Activated CD8-positive, alpha-beta T cell treated with anti-CD3 and anti-CD28 coated beads, Interleukin-2, amount 10 ng/mL, durations not matched to agents 7 days and 5 days (primary cell): Measurements from ENCODE around the gene ASTN2. TPM values are rescaled to one million over a fixed set of nuclear protein-coding genes. Genes with fewer than 3 reads are reported as not detected.

Experiments
- ATAC-seq: fragments of 150-1000 bp; cut with Tn5 transposase; one replicate; pipeline ENCODE4 v1.10.0; 2021; ENCODE audit warnings: moderate library complexity
- CTCF ChIA-PET: fragments of 350-600 bp; sonication (Branson Sonifier 250); formaldehyde crosslinking; loops from one replicate; lab custom pipeline; 2021; ENCODE audit warnings: antibody characterized with exemption; lab: Charles Lee
- POLR2A ChIA-PET: fragments of 350-600 bp; sonication (Branson Sonifier 250); formaldehyde crosslinking; loops from one replicate; lab custom pipeline; 2021; ENCODE audit warnings: antibody characterized with exemption; lab: Charles Lee
- DNase-seq: peaks from one replicate; pipeline ENCODE4 v3.0.0-alpha.2; 2020
- H3K27ac Mint-ChIP-seq: one replicate; pipeline ENCODE4 v1.8.0; 2021; ENCODE audit warnings: mild to moderate bottlenecking, mixed read lengths
- H3K27me3 Mint-ChIP-seq: one replicate; pipeline ENCODE4 v1.8.0; 2021; ENCODE audit warnings: low read depth, mixed read lengths
- H3K36me3 Mint-ChIP-seq: one replicate; pipeline ENCODE4 v1.8.0; 2021; ENCODE audit warnings: low read depth, mixed read lengths
- H3K4me1 Mint-ChIP-seq: one replicate; pipeline ENCODE4 v1.8.0; 2021; ENCODE audit warnings: low read depth, mixed read lengths
- H3K4me3 Mint-ChIP-seq: one replicate; pipeline ENCODE4 v1.8.0; 2021; ENCODE audit warnings: mild to moderate bottlenecking, mixed read lengths
- H3K9me3 Mint-ChIP-seq: one replicate; pipeline ENCODE4 v1.8.0; 2022; ENCODE audit warnings: mixed read lengths; ENCODE audit not compliant: insufficient read depth
- total RNA-seq, 2 experiments: library from RNA; stranded (reverse); gene quantifications; one replicate each; pipeline ENCODE4 v1.2.3, GENCODE V29; 2021

The ASTN2 gene
- total RNA-seq, 2 experiments from 2014 or later = 4.7 to 4.9 TPM

- no peaks in the 10 kb centered on the region for H3K9me3 Mint-ChIP-seq
- DNase-seq (no peak), ATAC-seq (no peak)
- H3K36me3 Mint-ChIP-seq = no peaks in the 10 kb centered on the region
- no peaks in the 10 kb centered on the region for H3K27me3 Mint-ChIP-seq
- no peaks in the 10 kb centered on the region for H3K4me1 Mint-ChIP-seq
- no peak overlapping the region for H3K4me3 Mint-ChIP-seq
- no peak overlapping the region for H3K27ac Mint-ChIP-seq
- POLR2A ChIA-PET = no interaction called here
- CTCF ChIA-PET = no interaction called here
These were observed 29.6 kb upstream of the ASTN2 start for GRCh38 chr9:117444501-117444900.

GRCh38 chr9:117437283-117437682, 22.4 kb upstream of the ASTN2 start:
- POLR2A ChIA-PET = no interaction called here
- no peaks in the 10 kb centered on the region for H3K36me3 Mint-ChIP-seq
- no peak for DNase-seq
- CTCF ChIA-PET = no interaction called here
- H3K27ac Mint-ChIP-seq = no peak overlapping the region
- no peak for ATAC-seq
- no peaks in the 10 kb centered on the region for H3K4me1 Mint-ChIP-seq
- H3K27me3 Mint-ChIP-seq = no peaks in the 10 kb centered on the region
- no peaks in the 10 kb centered on the region for H3K9me3 Mint-ChIP-seq
- H3K4me3 Mint-ChIP-seq = no peak overlapping the region

- H3K27ac Mint-ChIP-seq = no peak overlapping the region
- H3K9me3 Mint-ChIP-seq = no peaks in the 10 kb centered on the region
- DNase-seq (no peak), ATAC-seq (no peak)
- H3K27me3 Mint-ChIP-seq = no peaks in the 10 kb centered on the region
- H3K4me3 Mint-ChIP-seq = no peak overlapping the region
- ChIA-PET POLR2A (interaction anchor here (0.6 kb wide), 1 partner anchor 76 kb away, joined by 3 read pairs; no protein-coding TSS in a partner anchor), CTCF (no interaction called here)
- H3K4me1 Mint-ChIP-seq = no peaks in the 10 kb centered on the region
- no peaks in the 10 kb centered on the region for H3K36me3 Mint-ChIP-seq
These were observed 20.9 kb upstream of the ASTN2 start for GRCh38 chr9:117435630-117436261.

- Mint-ChIP-seq H3K36me3 (no peaks in the 10 kb centered on the region), H3K9me3 (no peaks in the 10 kb centered on the region), H3K27ac (no peak overlapping the region), H3K4me1 (no peaks in the 10 kb centered on the region), H3K4me3 (no peak overlapping the region), H3K27me3 (no peaks in the 10 kb centered on the region)
- ATAC-seq (no peak), DNase-seq (no peak)
- ChIA-PET CTCF (interaction anchor here (0.6 kb wide), 1 partner anchor 13 kb away, joined by 3 read pairs; no protein-coding TSS in a partner anchor), POLR2A (no interaction called here)
These were observed 19.7 kb upstream of the ASTN2 start for GRCh38 chr9:117434566-117434965.

- DNase-seq = no peak
- H3K36me3 Mint-ChIP-seq = no peaks in the 10 kb centered on the region
- H3K27ac Mint-ChIP-seq = no peak overlapping the region
- no peaks in the 10 kb centered on the region for H3K27me3 Mint-ChIP-seq
- no peak overlapping the region for H3K4me3 Mint-ChIP-seq
- POLR2A ChIA-PET = no interaction called here
- ATAC-seq = no peak
- CTCF ChIA-PET = no interaction called here
- no peaks in the 10 kb centered on the region for H3K9me3 Mint-ChIP-seq
- H3K4me1 Mint-ChIP-seq = no peaks in the 10 kb centered on the region
These were observed 16.0 kb upstream of the ASTN2 start for GRCh38 chr9:117430813-117431212.

GRCh38 chr9:117427357-117427913, 12.6 kb upstream of the ASTN2 start:
- Mint-ChIP-seq H3K27ac (no peak overlapping the region), H3K4me3 (no peak overlapping the region), H3K4me1 (no peaks in the 10 kb centered on the region), H3K36me3 (no peaks in the 10 kb centered on the region), H3K27me3 (no peaks in the 10 kb centered on the region), H3K9me3 (no peaks in the 10 kb centered on the region)
- ChIA-PET POLR2A (no interaction called here), CTCF (no interaction called here)
- ATAC-seq = no peak
- no peak for DNase-seq

- Mint-ChIP-seq H3K27ac (no peak overlapping the region), H3K27me3 (no peaks in the 10 kb centered on the region), H3K36me3 (no peaks in the 10 kb centered on the region), H3K4me3 (no peak overlapping the region), H3K4me1 (no peaks in the 10 kb centered on the region), H3K9me3 (no peaks in the 10 kb centered on the region)
- ChIA-PET POLR2A (no interaction called here), CTCF (no interaction called here)
- DNase-seq (no peak), ATAC-seq (no peak)
These were observed 10.7 kb upstream of the ASTN2 start for GRCh38 chr9:117425566-117425965.

GRCh38 chr9:117424291-117424690, 9.4 kb upstream of the ASTN2 start:
- H3K27me3 Mint-ChIP-seq = no peaks in the 10 kb centered on the region
- H3K9me3 Mint-ChIP-seq = no peaks in the 10 kb centered on the region
- no peak overlapping the region for H3K27ac Mint-ChIP-seq
- no peak overlapping the region for H3K4me3 Mint-ChIP-seq
- DNase-seq (no peak), ATAC-seq (no peak)
- H3K36me3 Mint-ChIP-seq = no peaks in the 10 kb centered on the region
- H3K4me1 Mint-ChIP-seq = no peaks in the 10 kb centered on the region
- POLR2A ChIA-PET = no interaction called here
- CTCF ChIA-PET = no interaction called here

- no peak overlapping the region for H3K27ac Mint-ChIP-seq
- POLR2A ChIA-PET = no interaction called here
- CTCF ChIA-PET = no interaction called here
- H3K36me3 Mint-ChIP-seq = peaks cover 2% of the 10 kb centered on the region
- H3K4me1 Mint-ChIP-seq = peaks cover 2% of the 10 kb centered on the region
- H3K4me3 Mint-ChIP-seq = no peak overlapping the region
- DNase-seq = no peak
- H3K27me3 Mint-ChIP-seq = peaks cover 11% of the 10 kb centered on the region
- ATAC-seq = no peak
- H3K9me3 Mint-ChIP-seq = no peaks in the 10 kb centered on the region
These were observed 3.3 kb upstream of the ASTN2 start for GRCh38 chr9:117418111-117418510.

GRCh38 chr9:117416856-117417255, 2.0 kb upstream of the ASTN2 start:
- Mint-ChIP-seq H3K9me3 (no peaks in the 10 kb centered on the region), H3K36me3 (peaks cover 2% of the 10 kb centered on the region), H3K27me3 (peaks cover 22% of the 10 kb centered on the region), H3K4me3 (no peak overlapping the region), H3K27ac (no peak overlapping the region), H3K4me1 (peaks cover 2% of the 10 kb centered on the region)
- CTCF ChIA-PET = no interaction called here
- POLR2A ChIA-PET = no interaction called here
- no peak for DNase-seq
- ATAC-seq = no peak

GRCh38 chr9:117415358-117415914, 579 bp upstream of the ASTN2 start:
- no peak overlapping the region for H3K27ac Mint-ChIP-seq
- H3K4me1 Mint-ChIP-seq = peaks cover 2% of the 10 kb centered on the region
- ChIA-PET CTCF (interaction anchor here (0.9 kb wide), 1 partner anchor 14 kb away, joined by 3 read pairs; no protein-coding TSS in a partner anchor), POLR2A (no interaction called here)
- no peak overlapping the region for H3K4me3 Mint-ChIP-seq
- ATAC-seq (no peak), DNase-seq (no peak)
- no peaks in the 10 kb centered on the region for H3K9me3 Mint-ChIP-seq
- peaks cover 2% of the 10 kb centered on the region for H3K36me3 Mint-ChIP-seq
- H3K27me3 Mint-ChIP-seq = peaks cover 22% of the 10 kb centered on the region

- Mint-ChIP-seq H3K27me3 (peaks cover 22% of the 10 kb centered on the region), H3K4me1 (peaks cover 2% of the 10 kb centered on the region), H3K4me3 (no peak overlapping the region), H3K9me3 (no peaks in the 10 kb centered on the region), H3K27ac (no peak overlapping the region), H3K36me3 (peaks cover 2% of the 10 kb centered on the region)
- ATAC-seq (peak; percentile 33), DNase-seq (no peak)
- ChIA-PET CTCF (no interaction called here), POLR2A (no interaction called here)
These were observed 494 bp downstream of the ASTN2 start for GRCh38 chr9:117414220-117414905.
